HG03066 (cell line): Measurements from ENCODE around the gene AFAP1.
"Not testable (repeated sequence)": the region's sequence is repeated elsewhere in the genome, so short reads cannot be mapped to it uniquely, and the experiment has no call there.

Experiments
- ATAC-seq: cut with Tn5 transposase; IDR thresholded peaks from one replicate; pipeline ENCODE4 v1.9.1; 2021; ENCODE audit warnings: low read depth; ENCODE audit not compliant: unreplicated experiment

The AFAP1 gene

GRCh38 chr4:7950301-7951092 lies 10.8 kb upstream of the AFAP1 start:
- ATAC-seq = no peak

DNA sequence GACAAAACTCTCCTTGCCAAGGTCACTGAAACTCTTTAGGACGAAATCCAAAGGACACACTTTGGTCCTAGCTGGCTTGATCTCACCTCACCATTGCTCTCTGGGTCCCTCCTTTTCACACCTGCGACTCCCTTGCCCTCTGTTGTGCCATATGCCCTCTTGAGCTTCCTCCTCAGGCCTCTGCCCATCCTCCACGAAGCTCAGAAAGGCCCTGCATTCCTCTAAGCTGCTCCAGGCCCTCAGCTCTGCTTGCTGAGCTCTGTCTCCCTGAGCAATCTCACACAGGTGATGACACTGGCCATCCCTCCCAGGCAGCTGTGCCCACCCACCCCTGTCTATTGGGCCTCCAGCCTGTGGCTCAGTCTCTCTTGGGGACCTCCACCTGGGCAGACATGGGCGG lies 10.1 kb upstream of the AFAP1 start:
- no peak for ATAC-seq

DNA sequence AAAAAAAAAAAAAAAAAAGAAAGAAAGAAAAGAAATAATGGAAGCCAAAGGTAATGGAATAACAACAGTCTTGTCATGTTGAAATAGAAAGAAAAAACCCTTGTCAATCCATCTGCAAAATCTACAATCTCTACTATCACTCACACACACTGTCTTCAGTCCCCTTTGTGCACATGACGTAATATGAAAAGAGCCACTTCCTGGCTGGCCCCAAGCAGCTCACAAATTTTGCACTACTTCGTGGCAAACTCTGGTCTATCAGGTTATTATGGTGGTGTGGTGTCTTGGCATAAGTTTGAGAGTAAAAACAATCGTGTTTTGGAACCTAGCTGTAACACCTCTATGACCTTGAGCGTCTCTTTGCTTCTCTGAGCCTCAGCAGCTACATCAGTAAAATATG lies 8.3 kb upstream of the AFAP1 start:
- ATAC-seq = no peak

GRCh38 chr4:7945709-7946380 lies 6.2 kb upstream of the AFAP1 start:
- ATAC-seq = no peak

DNA sequence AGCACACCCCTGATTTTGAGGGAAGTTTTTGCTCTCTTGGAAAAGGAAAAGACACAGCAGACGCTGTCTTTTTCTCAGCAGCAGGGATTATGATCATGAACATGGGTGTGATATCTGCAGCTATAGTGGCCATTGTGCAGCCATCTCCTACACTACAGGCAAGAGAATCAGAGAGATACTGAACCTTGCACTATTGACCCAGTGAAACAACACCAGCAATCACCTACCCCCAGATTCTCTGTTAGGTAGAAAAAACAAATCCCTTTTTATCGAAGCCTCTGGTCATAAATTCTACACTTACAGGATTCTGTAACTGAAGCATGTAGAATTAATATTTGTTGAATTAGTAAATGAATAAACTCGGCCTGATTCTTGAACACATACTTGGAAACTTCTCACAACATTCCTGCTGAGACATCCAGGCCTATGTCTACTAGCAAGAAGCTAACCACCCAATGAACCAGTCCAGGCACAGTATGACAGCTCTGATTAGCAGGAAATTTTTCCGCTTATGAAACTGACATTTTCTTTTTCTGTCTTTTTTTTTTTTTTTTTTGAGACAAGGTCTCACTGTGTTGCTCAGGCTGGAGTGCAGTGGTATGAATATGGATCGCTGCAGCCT lies 5.0 kb upstream of the AFAP1 start:
- ATAC-seq = no peak

- ATAC-seq = not testable (repeated sequence)
Measured at GRCh38 chr4:7943688-7944087, 4.0 kb upstream of the AFAP1 start.

DNA sequence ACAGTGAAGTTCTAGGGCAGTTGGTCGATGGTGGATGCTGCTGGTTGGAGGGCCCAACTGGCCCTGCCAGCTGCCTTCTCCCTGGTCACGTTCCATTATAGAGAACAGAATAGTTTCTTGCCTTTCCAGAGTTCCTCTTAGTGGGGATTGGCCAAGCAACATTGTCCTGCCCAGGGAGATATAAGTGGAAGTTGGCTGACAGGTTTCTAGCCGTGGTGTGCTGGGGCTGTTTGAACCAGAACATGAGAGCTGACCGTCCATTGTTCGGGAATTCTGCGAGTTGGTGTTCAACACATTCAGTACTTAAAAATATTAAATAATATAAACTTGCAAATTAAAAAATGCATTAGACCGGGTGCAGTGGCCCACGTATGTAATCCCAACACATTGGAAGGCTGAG lies 3.5 kb upstream of the AFAP1 start:
- ATAC-seq = no peak

DNA sequence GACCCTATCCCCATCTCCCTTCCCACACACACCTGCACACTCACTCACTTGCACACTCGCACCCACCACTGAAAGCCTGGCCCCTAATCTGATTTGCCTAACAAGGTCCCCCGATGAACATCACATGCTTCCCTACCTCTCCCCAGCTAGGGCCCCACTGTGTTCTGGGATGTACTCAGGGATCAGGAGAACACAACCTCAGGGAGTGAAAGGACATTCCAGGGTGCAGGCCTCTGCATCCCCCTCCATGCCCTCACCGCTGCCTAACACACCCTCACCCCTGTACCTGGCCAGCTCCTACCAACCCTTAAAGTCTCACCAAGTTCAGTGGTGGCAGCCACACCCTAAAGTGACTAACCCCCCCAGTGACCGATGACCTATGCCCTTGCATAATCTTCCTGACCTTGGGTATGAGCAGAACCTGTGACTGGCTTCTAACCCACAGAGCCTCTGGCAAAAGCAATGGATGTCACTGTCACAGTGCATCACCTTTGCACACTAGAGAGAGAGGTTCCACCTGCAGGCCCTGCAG lies 2.4 kb upstream of the AFAP1 start:
- ATAC-seq = no peak

DNA sequence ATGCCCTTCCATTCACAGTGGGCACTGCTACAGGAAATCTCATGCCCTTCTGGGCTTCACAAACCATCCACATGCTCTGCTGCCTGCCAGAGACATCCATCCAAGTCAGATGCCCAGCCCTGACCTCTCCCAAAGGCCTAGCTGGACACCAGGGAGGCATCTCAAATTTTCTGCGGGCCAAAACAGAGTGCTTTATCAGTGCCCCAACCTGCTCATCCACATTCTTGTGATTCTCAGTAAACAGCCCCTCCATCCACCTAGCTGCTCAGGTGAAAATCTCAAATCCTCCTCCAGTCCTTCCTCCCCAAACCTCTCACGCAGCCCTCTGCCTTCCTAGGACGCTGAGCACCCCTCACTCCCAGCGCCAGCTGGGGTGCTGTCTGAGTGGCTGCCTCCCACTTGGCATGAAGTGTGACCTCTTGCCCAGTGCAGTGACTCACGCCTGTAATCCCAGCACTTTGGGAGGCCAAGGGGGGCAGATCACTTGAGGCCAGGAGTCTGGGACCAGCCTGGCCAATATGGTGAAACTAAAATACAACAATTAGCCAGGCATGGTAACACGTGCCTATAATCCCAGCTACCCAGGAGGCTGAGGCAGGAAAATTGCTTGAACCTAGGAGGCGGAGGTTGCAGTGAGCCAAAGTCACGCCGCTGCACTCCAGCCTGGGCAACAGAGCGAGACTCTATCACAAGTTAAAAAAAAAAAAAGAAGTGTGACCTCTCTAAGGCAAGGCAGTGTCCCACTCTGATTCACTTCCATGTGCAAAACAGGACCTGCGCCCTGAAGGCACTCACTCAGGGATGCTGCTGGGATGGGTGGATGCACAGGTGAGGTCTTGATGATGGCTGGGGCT lies 1.7 kb upstream of the AFAP1 start:
- ATAC-seq = no peak

GRCh38 chr4:7938609-7939376 lies 868 bp downstream of the AFAP1 start:
- no peak for ATAC-seq

GRCh38 chr4:7938266-7938608 lies 1.4 kb downstream of the AFAP1 start:
- no peak for ATAC-seq

- no peak for ATAC-seq
Measured at GRCh38 chr4:7937006-7937405, 2.7 kb downstream of the AFAP1 start.

- ATAC-seq = no peak
Measured at GRCh38 chr4:7933651-7934510, 5.8 kb downstream of the AFAP1 start.

DNA sequence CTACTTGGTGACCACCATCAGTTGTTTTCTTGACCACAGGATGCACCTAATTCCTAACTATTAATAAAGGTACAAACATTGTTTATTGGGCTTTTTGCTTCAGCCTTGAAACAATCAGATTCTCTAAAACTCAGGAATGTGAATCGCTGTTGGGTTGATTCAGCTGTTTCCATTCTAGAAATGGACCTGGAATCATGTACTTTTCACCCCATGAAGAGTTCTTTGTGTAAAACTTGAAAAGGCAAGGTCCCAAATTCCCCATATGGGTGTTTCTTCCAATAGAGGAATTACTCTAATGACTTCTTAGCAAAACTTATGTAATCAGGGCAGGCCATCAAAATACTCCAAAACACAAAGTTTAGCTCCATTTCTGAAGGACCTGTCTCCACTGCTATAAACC lies 7.4 kb downstream of the AFAP1 start:
- no peak for ATAC-seq

DNA sequence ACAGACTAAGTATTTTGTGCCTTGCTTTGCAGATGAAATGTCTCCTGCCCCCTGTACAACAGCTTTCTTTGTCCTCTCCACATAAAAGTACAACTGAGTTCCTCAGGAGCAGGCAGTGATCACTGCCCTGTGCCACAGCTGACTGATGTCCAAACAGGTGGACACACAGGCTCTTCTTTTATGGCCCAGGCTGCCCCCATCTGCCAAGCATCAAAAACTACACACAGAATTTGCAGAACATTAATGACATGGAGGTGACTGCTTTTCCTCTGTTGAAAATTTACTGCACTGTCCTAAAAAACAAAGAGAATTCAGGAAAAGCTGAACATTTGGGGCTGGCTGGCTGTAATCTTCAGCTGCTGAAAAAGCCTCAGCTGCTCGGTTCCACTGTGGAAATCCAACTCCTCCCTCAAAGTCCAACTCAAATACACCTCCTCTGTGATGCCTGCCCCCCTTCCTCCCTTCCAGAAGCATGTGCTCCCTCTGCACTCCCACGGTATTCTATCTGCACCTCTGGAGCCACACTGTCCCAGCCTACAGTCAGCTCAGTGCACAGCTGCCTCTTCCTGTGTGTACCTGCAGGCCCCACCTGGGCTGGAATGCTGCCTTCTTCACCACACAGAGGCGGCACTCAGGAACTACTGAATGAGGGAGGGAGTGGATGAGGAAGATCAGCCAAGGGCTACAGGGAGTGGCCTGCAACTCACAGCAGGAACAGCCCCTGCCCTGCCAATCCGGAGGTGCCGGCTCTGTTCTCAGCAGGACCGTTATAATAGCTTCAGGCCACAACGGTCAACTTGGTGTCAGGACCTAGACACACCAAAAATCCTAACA lies 10.3 kb downstream of the AFAP1 start:
- ATAC-seq = no peak

DNA sequence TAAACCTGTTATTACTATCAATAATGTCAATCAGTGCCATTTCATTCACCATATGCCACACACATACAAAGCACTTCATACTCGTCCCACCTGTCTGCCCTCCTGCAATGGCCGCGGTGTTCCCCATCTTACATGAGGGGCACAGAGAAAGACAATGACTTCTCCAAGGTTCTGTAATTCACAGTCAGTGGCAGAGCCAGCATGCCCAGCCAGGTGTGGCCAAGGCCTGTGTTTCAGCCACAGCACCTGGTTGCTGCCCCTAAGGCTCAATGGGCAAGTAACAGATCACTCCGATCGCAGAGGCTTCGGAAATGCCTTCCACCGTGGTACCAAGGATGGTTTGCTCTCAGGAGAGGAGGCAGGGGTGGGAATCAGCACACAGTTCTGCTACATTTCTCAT lies 10.9 kb downstream of the AFAP1 start:
- no peak for ATAC-seq

- no peak for ATAC-seq
Measured at GRCh38 chr4:7926822-7927221, 12.8 kb downstream of the AFAP1 start.

GRCh38 chr4:7924570-7924969 lies 15.1 kb downstream of the AFAP1 start:
- no peak for ATAC-seq
